Prostate gland (tissue), 2 donors: ENCODE data around the gene IL17RB. TPM values are rescaled to one million over a fixed set of nuclear protein-coding genes. Genes with fewer than 3 reads are reported as not detected.

Experiments
- DNase-seq: peaks from one replicate; pipeline ENCODE4 v3.0.0-alpha.2; 2019; ENCODE audit warnings: low spot score
- H3K27ac ChIP-seq, 2 donors: fragments of 200-600 bp; sonication (generic); 2 replicates each; pipeline ENCODE4 v1.5.1; 2017 to 2019
- H3K27me3 ChIP-seq: fragments of 200-600 bp; sonication (generic); replicated peaks from 2 replicates; pipeline ENCODE4 v1.5.1; 2019; ENCODE audit not compliant: insufficient read depth
- H3K36me3 ChIP-seq, 2 donors: fragments of 200-600 bp; sonication (generic); 1 replicate in 1 of 2; 2 replicates in 1 of 2; pipeline versions ENCODE4 v1.5.1 to v1.8.1; 2017 to 2019
- H3K4me1 ChIP-seq: fragments of 200-600 bp; sonication (generic); replicated peaks from 2 replicates; pipeline ENCODE4 v1.5.1; 2019
- H3K4me3 ChIP-seq, 2 donors: fragments of 200-600 bp; sonication (generic); 2 replicates each; pipeline ENCODE4 v1.5.1; 2017 to 2019
- H3K9me3 ChIP-seq: fragments of 200-600 bp; sonication (generic); 2 replicates; pipeline ENCODE4 v1.5.1; 2017
- CTCF ChIP-seq, 4 experiments: fragments of 200-600 bp in 2 of 4; fragments of 450-650 bp in 2 of 4; sonication (generic) in 2 of 4; IDR thresholded peaks; 1 replicate in 3 of 4; 2 replicates in 1 of 4; pipeline ENCODE4 v1.5.1; 2016 to 2019; ENCODE audit warnings: antibody characterized with exemption in 4 of 4, mild to moderate bottlenecking in 2 of 4, moderate library complexity in 2 of 4
- POLR2A ChIP-seq: fragments of 450-650 bp; IDR thresholded peaks from one replicate; pipeline ENCODE4 v1.6.1; 2016; ENCODE audit warnings: antibody characterized with exemption, mild to moderate bottlenecking
- POLR2AphosphoS5 ChIP-seq: sonication (generic); formaldehyde crosslinking; IDR thresholded peaks from one replicate; pipeline ENCODE4 v1.6.1; 2017; ENCODE audit warnings: antibody characterized with exemption
- WGBS: methylation state at CpG from one replicate; pipeline ENCODE4 v1.1.5; 2018; 5-methylcytosine and 5-hydroxymethylcytosine counted together
- intact Hi-C: fragments of 100-400 bp; cut with DNase I; formaldehyde crosslinking; loops from one replicate; pipeline ENCODE4 v1.14.2; 2022
- total RNA-seq, 2 donors: library from RNA; depleted of rRNA; stranded (reverse); fragments of >200 nt; gene quantifications; one replicate each; pipeline ENCODE4 v1.1.0, GENCODE V29; 2016

Gene IL17RB
- total RNA-seq, 2 donors from 2014 or later = 6.0 to 14.3 TPM

GRCh38 chr3:53804697-53805462, 41.5 kb upstream of the IL17RB start:
- no peak for DNase-seq
- H3K27me3 ChIP-seq = no peaks in the 10 kb centered on the region
- no peaks in the 10 kb centered on the region for H3K9me3 ChIP-seq
- 74% methylated on average over 14 of the region's 14 CpGs for WGBS
- no peaks in the 10 kb centered on the region for H3K4me1 ChIP-seq
- H3K36me3 ChIP-seq = no peaks in the 10 kb centered on the region
- TF ChIP-seq POLR2AphosphoS5 (no peak), CTCF (IDR thresholded peaks at IDR 0.05) (no peak), POLR2A (no peak)
- no peak overlapping the region for H3K4me3 ChIP-seq
- intact Hi-C loops = no loop called here
- H3K27ac ChIP-seq = no peak overlapping the region

DNA sequence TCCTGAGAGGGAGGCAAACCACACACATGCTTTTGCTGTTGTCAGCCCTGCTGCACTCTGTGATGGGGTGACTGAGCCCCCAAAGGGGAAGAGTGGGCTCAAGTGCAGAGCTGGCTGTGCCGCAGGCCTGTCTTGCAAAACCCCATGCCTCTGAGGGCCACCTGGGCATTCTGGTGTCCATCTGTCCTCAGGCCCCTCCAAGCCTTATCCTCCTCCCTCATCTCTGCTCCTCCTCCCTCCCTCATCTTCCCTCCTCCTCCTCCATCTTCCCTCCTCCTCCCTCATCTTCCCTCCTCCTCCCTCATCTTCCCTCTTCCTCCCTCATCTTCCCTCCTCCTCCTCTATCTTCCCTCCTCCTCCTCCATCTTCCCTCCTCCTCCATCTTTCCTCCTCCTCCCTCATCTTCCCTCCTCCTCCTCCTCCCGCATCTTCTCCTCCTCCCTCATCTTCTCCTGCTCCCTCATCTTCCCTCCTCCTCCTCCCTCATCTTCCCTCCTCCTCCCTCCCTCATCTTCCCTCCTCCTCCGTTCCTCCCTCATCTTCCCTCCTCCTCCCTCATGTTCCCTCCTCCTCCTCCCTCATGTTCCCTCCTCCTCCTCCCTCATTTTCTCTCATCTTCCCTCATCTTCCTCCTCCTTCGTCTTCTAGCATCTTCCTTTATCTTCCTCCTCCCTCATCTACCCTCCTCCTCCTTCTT, 40.8 kb upstream of the IL17RB start:
- Histone ChIP-seq H3K27me3 (no peaks in the 10 kb centered on the region), H3K36me3 (no peaks in the 10 kb centered on the region), H3K4me1 (no peaks in the 10 kb centered on the region), H3K27ac (no peak overlapping the region), H3K4me3 (no peak overlapping the region), H3K9me3 (no peaks in the 10 kb centered on the region)
- WGBS = 87% methylated on average over 4 of the region's 4 CpGs
- DNase-seq = no peak
- intact Hi-C loops = no loop called here
- TF ChIP-seq POLR2A (no peak), POLR2AphosphoS5 (no peak)

DNA sequence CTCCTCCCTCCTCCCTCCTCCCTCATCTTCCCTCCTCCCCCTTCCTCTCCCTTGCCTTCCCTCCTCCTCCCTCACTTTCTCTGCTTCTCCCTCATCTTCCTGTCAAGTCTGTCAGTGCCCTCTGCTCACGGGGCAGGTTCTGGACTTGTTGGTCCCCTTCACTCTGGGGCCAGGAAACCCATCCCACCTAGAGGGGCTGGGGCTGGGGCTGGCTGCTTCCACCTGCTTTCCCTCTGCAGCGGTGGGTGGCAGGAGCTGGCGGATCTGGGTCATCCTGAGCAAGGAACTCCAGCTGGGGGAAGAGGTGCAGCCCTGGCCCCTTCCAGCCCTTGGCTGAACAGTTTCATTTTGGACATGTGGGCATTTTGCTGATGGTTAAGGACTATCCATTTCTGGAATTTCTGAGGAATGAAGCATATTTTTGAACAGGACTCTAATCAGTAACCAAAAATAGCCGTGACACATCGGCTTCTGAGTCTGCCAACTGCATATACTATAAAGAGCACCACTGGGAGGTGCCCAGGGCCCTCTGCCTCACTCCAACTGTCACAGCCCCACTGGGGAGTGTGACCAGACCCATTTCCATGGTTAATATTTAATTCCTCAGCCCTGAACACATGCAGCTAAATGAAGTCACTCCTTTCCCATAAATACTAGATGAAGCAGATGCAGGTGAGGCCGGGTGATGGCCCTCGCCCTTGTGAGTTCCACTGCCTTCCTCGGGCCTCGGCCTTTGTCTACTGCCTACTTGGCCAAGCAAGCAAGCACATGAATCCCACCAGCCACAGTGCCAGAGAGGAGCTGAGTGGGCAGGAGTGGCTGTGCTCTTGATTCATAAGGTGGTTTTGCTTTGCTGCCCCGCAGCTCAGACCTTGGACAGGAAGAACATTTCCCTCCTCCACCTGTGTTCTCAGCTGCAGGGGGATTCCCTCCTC, 39.9 kb upstream of the IL17RB start:
- H3K4me1 ChIP-seq = no peaks in the 10 kb centered on the region
- H3K27ac ChIP-seq = no peak overlapping the region
- no peaks in the 10 kb centered on the region for H3K27me3 ChIP-seq
- H3K9me3 ChIP-seq = no peaks in the 10 kb centered on the region
- intact Hi-C loops = no loop called here
- no peaks in the 10 kb centered on the region for H3K36me3 ChIP-seq
- 72% methylated on average over 10 of the region's 10 CpGs for WGBS
- H3K4me3 ChIP-seq = no peak overlapping the region
- DNase-seq = no peak
- no peak for TF ChIP-seq POLR2AphosphoS5

- Histone ChIP-seq H3K4me3 (no peak overlapping the region), H3K27ac (no peak overlapping the region), H3K4me1 (no peaks in the 10 kb centered on the region), H3K36me3 (no peaks in the 10 kb centered on the region), H3K9me3 (no peaks in the 10 kb centered on the region), H3K27me3 (no peaks in the 10 kb centered on the region)
- TF ChIP-seq POLR2AphosphoS5 = no peak
- TF ChIP-seq CTCF (IDR thresholded peaks at IDR 0.05) = no peak
- no peak for TF ChIP-seq POLR2A
- no peak for DNase-seq
- WGBS = 82% methylated on average over 15 of the region's 15 CpGs
- intact Hi-C loops = no loop called here
Observed at GRCh38 chr3:53807117-53807810, 39.1 kb upstream of the IL17RB start.

- Histone ChIP-seq H3K27ac (no peak overlapping the region), H3K4me3 (no peak overlapping the region), H3K9me3 (no peaks in the 10 kb centered on the region), H3K4me1 (no peaks in the 10 kb centered on the region), H3K36me3 (no peaks in the 10 kb centered on the region), H3K27me3 (no peaks in the 10 kb centered on the region)
- DNase-seq = no peak
- TF ChIP-seq POLR2AphosphoS5 (no peak), CTCF (IDR thresholded peaks at IDR 0.05) (no peak), POLR2A (no peak)
- intact Hi-C loops = no loop called here
- WGBS = 94% methylated on average over 13 of the region's 13 CpGs
Observed at GRCh38 chr3:53808496-53808895, 37.9 kb upstream of the IL17RB start.
